Neural cell (in vitro differentiated cells): ENCODE results near the gene FAM163B.

Experiments used
- EZH2 ChIP-seq: fragments of 200-600, 300-800 bp; shearing (Covaris generic), sonication (generic); IDR thresholded peaks from 2 replicates; pipeline ENCODE4 v1.6.1; 2014; ENCODE audit warnings: antibody characterized with exemption, low read length, borderline replicate concordance, mild to moderate bottlenecking; ENCODE audit not compliant: insufficient read depth, poor library complexity, severe bottlenecking
- SMC3 ChIP-seq: fragments of 450-650 bp; conservative IDR thresholded peaks from 2 replicates; pipeline ENCODE4 v1.6.1; 2014; ENCODE audit warnings: antibody characterized with exemption, mild to moderate bottlenecking, moderate library complexity; ENCODE audit not compliant: poor library complexity
- TAF1 ChIP-seq: IDR thresholded peaks from 2 replicates; pipeline ENCODE4 v1.6.1; 2012; ENCODE audit warnings: low read depth
- TF ChIP-seq, protein P1 (sequence below): fragments of 450-650 bp; IDR thresholded peaks from 2 replicates; pipeline ENCODE4 v1.5.1; 2014; ENCODE audit warnings: antibody characterized with exemption, mild to moderate bottlenecking, moderate library complexity; ENCODE audit not compliant: poor library complexity, severe bottlenecking

- TF ChIP-seq, protein P1, sequence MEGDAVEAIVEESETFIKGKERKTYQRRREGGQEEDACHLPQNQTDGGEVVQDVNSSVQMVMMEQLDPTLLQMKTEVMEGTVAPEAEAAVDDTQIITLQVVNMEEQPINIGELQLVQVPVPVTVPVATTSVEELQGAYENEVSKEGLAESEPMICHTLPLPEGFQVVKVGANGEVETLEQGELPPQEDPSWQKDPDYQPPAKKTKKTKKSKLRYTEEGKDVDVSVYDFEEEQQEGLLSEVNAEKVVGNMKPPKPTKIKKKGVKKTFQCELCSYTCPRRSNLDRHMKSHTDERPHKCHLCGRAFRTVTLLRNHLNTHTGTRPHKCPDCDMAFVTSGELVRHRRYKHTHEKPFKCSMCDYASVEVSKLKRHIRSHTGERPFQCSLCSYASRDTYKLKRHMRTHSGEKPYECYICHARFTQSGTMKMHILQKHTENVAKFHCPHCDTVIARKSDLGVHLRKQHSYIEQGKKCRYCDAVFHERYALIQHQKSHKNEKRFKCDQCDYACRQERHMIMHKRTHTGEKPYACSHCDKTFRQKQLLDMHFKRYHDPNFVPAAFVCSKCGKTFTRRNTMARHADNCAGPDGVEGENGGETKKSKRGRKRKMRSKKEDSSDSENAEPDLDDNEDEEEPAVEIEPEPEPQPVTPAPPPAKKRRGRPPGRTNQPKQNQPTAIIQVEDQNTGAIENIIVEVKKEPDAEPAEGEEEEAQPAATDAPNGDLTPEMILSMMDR = no peak
- no peak for TF ChIP-seq TAF1
- no peak for TF ChIP-seq EZH2
- no peak for TF ChIP-seq SMC3
Observed at GRCh38 chr9:133537257-133537656, 71.9 kb downstream of the FAM163B start.
